Daoy (cell line): ENCODE measurements around the gene CELA2B. TPM values are rescaled to one million over a fixed set of nuclear protein-coding genes. Genes with fewer than 3 reads are reported as not detected.

Experiments used
- DNase-seq: peaks from one replicate; pipeline ENCODE4 v3.0.0-alpha.2; 2015; ENCODE audit warnings: low read depth
- total RNA-seq: library from RNA; depleted of rRNA; stranded (reverse); fragments of >200 nt; shearing (Covaris generic); gene quantifications from 2 replicates; pipeline ENCODE4 v1.2.3, GENCODE V29; 2014; rRNA removed

The CELA2B gene
- total RNA-seq, 1 experiment from 2014 or later = not detected

GRCh38 chr1:15525050-15526020 lies 49.4 kb downstream of the CELA2B start:
- DNase-seq = no peak

GRCh38 chr1:15526021-15526489 lies 50.2 kb downstream of the CELA2B start:
- no peak for DNase-seq

- DNase-seq = peak; percentile 100
Measured at GRCh38 chr1:15526490-15527339, 50.8 kb downstream of the CELA2B start, which contains the start of gene DNAJC16. DNAJC16 (plus strand) TSS chr1:15526848; CDS start chr1:15529106, 2,258 bp downstream.

- no peak for DNase-seq
Measured at GRCh38 chr1:15531003-15531402, 55.1 kb downstream of the CELA2B start.

GRCh38 chr1:15531682-15532081 lies 55.8 kb downstream of the CELA2B start:
- no peak for DNase-seq

GRCh38 chr1:15538771-15539170 lies 62.9 kb downstream of the CELA2B start:
- no peak for DNase-seq

- no peak for DNase-seq
Measured at GRCh38 chr1:15540186-15540585, 64.3 kb downstream of the CELA2B start.

Other genes starting within 250 kb of the CELA2B start
- gene FHAD1, start 228.9 kb upstream of the CELA2B start, total RNA-seq = 1.0 and 4.8 TPM in 2 replicates
- 73.0 and 88.0 TPM in 2 replicates for gene EFHD2, start 66.2 kb upstream of the CELA2B start, total RNA-seq
- gene CTRC, start 37.7 kb upstream of the CELA2B start, total RNA-seq = 7.8 TPM in 1 of 2 replicates, not detected in the other
- not detected in 2 replicates for gene CELA2A, start 19.4 kb upstream of the CELA2B start, total RNA-seq
- gene CASP9, start 48.1 kb downstream of the CELA2B start, total RNA-seq = 5.5 and 13.4 TPM in 2 replicates
- gene DNAJC16, start 50.7 kb downstream of the CELA2B start, total RNA-seq = 10.9 and 11.8 TPM in 2 replicates
- gene AGMAT, start 108.9 kb downstream of the CELA2B start, total RNA-seq = 4.3 and 7.6 TPM in 2 replicates
- gene DDI2, start 141.4 kb downstream of the CELA2B start, total RNA-seq = 9.4 and 14.9 TPM in 2 replicates
- 31.0 and 31.2 TPM in 2 replicates for gene PLEKHM2, start 208.2 kb downstream of the CELA2B start, total RNA-seq